ENCODE results near the gene GKN2. TPM values are rescaled to one million over a fixed set of nuclear protein-coding genes. Genes with fewer than 3 reads are reported as not detected.
"Not testable (repeated sequence)": the region's sequence is repeated elsewhere in the genome, so short reads cannot be mapped to it uniquely, and the experiment has no call there.

The GKN2 gene
- total RNA-seq, 1 donor from 2014 or later, result not detected

- no peak for DNase-seq (ENCODE audit: low read depth)
Observed at GRCh38 chr2:68920481-68921170, 32.1 kb downstream of the GKN2 start.

DNA sequence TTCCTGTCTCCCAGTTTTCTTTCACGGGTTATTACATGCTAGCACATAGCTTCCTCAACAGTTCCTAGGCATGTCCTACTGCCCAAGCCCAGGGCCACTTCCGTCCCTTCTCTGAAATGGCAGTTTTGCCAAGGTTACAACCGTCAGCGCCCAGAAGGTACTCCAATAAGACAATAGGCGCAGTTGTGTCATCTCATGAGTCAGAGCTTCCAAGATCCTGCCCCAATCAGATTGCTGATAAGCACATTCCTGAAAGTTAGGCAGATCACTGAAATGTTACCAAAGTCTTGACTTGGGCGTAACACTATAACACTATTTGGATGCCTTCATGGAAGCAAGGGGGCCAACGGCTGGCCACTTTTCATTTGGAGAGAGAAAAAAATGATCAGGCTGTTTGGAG lies 34.2 kb downstream of the GKN2 start:
- DNase-seq (ENCODE audit: low read depth), result no peak

- no peak for DNase-seq (ENCODE audit: low read depth)
Observed at GRCh38 chr2:68917034-68917718, 35.5 kb downstream of the GKN2 start.

GRCh38 chr2:68916226-68916625 lies 36.5 kb downstream of the GKN2 start:
- DNase-seq (ENCODE audit: low read depth), result no peak

GRCh38 chr2:68915393-68915792 lies 37.3 kb downstream of the GKN2 start:
- no peak for DNase-seq (ENCODE audit: low read depth)

DNA sequence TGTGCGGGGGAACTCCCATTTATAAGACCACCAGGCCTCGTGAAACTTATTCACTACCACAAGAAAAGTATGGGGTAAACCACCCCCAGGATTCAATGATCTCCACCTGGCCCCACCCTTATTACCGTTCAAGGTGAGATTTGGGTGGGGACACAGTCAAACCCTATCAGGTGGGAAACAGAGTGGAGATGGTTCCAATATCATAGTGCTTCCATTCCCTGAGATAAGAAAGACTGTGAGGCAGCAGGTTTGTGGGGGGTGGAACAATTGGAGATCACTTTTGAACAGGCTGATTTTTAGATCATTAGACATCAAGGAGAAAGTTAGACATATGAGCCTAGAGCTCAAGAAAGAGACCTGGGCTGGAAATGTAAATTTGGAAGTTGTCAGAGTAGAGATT lies 39.3 kb downstream of the GKN2 start:
- no peak for DNase-seq (ENCODE audit: low read depth)

- DNase-seq (ENCODE audit: low read depth), result no peak
Observed at GRCh38 chr2:68912732-68913131, 40.0 kb downstream of the GKN2 start.

DNA sequence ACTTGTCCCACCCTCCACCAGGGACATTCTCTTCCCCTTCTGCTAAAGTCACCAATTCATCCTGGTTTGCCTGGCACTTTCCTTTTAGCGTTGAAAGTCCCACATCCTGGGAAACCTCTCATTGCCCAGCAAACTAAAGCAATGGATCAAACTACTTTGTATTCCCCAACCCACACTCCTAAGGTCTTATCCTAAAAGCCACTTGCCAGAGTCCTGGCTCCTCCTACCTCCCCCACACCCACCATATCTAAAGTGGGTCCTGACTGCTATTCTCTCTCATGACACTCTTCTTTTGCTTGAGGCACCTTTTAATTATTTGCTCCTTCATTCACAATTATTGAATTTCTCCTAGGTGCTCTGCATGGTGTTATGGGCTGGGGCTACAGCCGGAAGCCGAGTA lies 40.6 kb downstream of the GKN2 start:
- no peak for DNase-seq (ENCODE audit: low read depth)

DNA sequence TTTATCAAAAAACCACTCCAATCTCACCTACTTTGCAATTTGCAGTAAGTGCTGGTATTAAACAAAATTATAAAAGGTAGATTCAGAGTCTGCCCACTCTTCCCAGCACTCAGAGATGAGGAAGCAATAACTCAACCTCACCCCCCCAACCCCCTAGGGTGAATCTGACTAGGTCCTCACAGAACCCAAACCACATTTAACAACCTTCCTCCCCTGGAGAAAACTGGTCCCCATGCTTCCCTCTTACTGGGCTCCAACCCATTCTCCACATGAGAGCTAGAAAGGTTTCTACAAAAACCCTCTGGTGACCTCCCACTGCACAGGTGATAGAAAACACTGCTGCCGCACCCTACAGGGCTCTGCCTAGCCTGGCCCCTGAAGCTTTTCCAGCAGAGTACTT lies 41.0 kb downstream of the GKN2 start:
- no peak for DNase-seq (ENCODE audit: low read depth)

GRCh38 chr2:68911246-68911645 lies 41.4 kb downstream of the GKN2 start:
- DNase-seq (ENCODE audit: low read depth), result no peak

GRCh38 chr2:68909793-68910674 lies 42.7 kb downstream of the GKN2 start:
- peak; percentile 61 for DNase-seq (ENCODE audit: low read depth)

GRCh38 chr2:68908392-68908970 lies 44.2 kb downstream of the GKN2 start:
- peak; percentile 94 for DNase-seq (ENCODE audit: low read depth)

GRCh38 chr2:68907920-68908253 lies 44.8 kb downstream of the GKN2 start:
- DNase-seq (ENCODE audit: low read depth), result no peak

DNA sequence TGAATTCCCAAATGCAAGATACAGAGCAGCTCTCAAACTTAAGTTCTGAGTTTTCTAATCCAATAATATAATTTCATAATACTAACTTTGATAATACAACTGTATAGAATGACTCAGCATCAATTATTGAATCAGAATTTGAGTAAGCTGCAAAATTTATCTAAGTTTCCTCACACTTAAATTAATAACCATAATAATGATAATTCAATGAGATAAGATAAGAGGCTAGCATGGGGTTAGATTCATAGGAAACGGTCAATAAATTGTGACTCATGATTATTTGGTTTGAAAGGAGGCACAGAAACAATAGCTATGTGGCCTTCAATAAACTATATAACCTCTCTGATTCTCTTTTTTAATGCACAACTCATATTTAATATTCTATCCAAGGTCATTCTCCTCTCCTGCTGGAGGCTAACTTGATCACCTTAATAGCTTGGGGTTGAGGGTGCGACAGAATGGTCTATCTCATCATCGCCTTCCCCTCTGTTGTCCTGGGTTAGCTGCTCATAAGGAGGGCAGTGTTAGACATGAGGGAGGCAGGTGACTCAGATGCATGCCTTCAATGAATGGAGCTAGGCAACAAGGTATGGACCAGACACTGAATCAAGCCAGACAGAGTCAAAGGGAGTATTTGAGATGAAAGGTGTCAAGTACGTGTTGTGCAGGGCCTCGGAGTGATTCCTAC lies 45.3 kb downstream of the GKN2 start:
- DNase-seq (ENCODE audit: low read depth), result no peak

- DNase-seq (ENCODE audit: low read depth), result no peak
Observed at GRCh38 chr2:68906716-68907115, 46.0 kb downstream of the GKN2 start.

GRCh38 chr2:68905116-68905515 lies 47.6 kb downstream of the GKN2 start:
- no peak for DNase-seq (ENCODE audit: low read depth)

DNA sequence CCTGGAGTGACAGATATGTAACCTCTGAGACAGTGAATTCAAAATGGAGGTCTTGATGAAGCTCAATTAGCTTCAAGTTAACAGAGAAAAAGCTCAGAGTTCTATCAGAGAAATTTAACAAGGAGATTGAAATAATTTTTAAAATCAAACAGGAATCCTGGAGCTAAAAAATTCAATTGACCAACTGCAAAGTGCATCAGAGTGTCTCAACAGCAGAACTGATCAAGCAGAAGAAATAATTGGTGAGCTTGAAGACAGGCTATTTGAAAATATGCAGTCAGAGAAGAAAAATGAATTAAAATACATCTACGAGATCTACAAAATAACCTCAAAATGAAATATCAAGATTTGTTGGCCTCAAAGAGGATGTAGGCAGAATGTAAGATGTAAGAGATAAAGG lies 51.1 kb downstream of the GKN2 start:
- no peak for DNase-seq (ENCODE audit: low read depth)

GRCh38 chr2:68901199-68901514 lies 51.5 kb downstream of the GKN2 start:
- DNase-seq (ENCODE audit: low read depth), result no peak

GRCh38 chr2:68900496-68901198 lies 52.0 kb downstream of the GKN2 start:
- no peak for DNase-seq (ENCODE audit: low read depth)

DNA sequence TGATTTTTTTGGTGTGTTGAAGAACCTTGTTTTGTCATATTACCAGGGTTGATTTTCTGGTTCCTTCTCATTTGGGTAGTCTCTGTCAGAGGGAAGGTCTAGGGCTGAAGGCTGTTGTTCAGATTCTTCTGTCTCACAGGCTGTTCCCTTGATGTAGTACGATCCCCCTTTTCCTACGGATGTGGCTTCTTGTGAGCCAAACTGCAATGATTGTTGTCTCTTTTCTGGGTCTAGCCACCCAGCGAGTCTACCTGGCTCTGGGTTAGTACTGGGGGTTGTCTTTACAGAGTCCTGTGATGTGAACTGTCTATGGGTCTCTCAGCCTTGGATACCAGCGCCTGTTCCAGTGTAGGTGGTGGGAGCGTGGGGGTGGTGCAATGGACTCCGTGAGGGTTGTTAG lies 56.7 kb downstream of the GKN2 start:
- DNase-seq (ENCODE audit: low read depth), result not testable (repeated sequence)

Measured in renal cortical epithelial cell (primary cell).